HepG2 (cell line): ENCODE data around the gene SLC39A1. TPM values are rescaled to one million over a fixed set of nuclear protein-coding genes. Genes with fewer than 3 reads are reported as not detected.

Source experiments
- ATAC-seq: fragments of 200-7000 bp; cut with Tn5 transposase; 3 replicates; pipeline ENCODE4 v1.9.1; 2020; ENCODE audit warnings: mild to moderate bottlenecking, moderate library complexity
- BruUV-seq: library from RNA; stranded (reverse); fragments of 400-500 nt; replicated peaks from 2 replicates; lab custom pipeline; 2021; lab: Mats Ljungman, UMichigan
- CTCF ChIA-PET: fragments of 300-600 bp; formaldehyde crosslinking; extraction: SDS; loops from one replicate; lab custom pipeline; 2021; ENCODE audit warnings: low total read pairs, inconsistent platforms, low intra/inter-chr PET ratio; lab: Yijun Ruan, JAX
- POLR2A ChIA-PET: fragments of 350-600 bp; sonication (Branson Sonifier 250); formaldehyde crosslinking; loops from one replicate; lab custom pipeline; 2020; ENCODE audit warnings: antibody characterized with exemption, inconsistent platforms; lab: Yijun Ruan, JAX
- DNase-seq: peaks from one replicate; pipeline ENCODE4 v3.0.0-alpha.2; 2015; ENCODE audit warnings: low spot score
- FAIRE-seq: peaks from 3 replicates; lab custom pipeline; 2011; peaks lifted over from hg19 to GRCh38; lab: Jason Lieb, UNC
- H2AFZ ChIP-seq: one replicate; pipeline ENCODE4 v1.6.1; 2011; ENCODE audit warnings: low read length, inconsistent platforms
- H3K27ac ChIP-seq: fragments of 300-600 bp; 3 replicates; pipeline ENCODE4 v1.8.0; 2011; ENCODE audit warnings: mixed run types, mild to moderate bottlenecking, mixed read lengths, low read length, inconsistent platforms; ENCODE audit not compliant: insufficient read depth; ENCODE audit errors: extremely low read length
- H3K27me3 ChIP-seq, 2 experiments: fragments of 200-600 bp in 1 of 2; 2 replicates in 1 of 2; 3 replicates in 1 of 2; pipeline versions ENCODE4 v1.6.0 to v1.8.0; 2011; ENCODE audit warnings: low read length in 2 of 2, mild to moderate bottlenecking in 2 of 2, moderate library complexity in 2 of 2, inconsistent platforms in 1 of 2; ENCODE audit not compliant: insufficient read depth in 2 of 2, control insufficient read depth in 1 of 2
- H3K36me3 ChIP-seq, 2 experiments: fragments of 200-600 bp in 1 of 2; replicated peaks in 1 of 2; 2 replicates in 1 of 2; 3 replicates in 1 of 2; pipeline versions ENCODE4 v1.5.1 to v1.8.0; 2011; ENCODE audit warnings: low read length in 2 of 2, inconsistent platforms in 1 of 2; ENCODE audit not compliant: insufficient read depth in 2 of 2, control insufficient read depth in 1 of 2
- H3K4me1 ChIP-seq: 2 replicates; pipeline ENCODE4 v1.5.1; 2012; ENCODE audit warnings: low read length, inconsistent platforms; ENCODE audit not compliant: insufficient read depth
- H3K4me2 ChIP-seq: 2 replicates; pipeline ENCODE4 v1.6.0; 2011; ENCODE audit warnings: low read depth, low read length, inconsistent platforms
- H3K4me3 ChIP-seq, 3 experiments: fragments of 200-600 bp in 1 of 3; sonication (generic), shearing (Covaris generic) in 1 of 3; replicated peaks in 1 of 3; 2 replicates each; pipeline ENCODE4 v1.5.1; 2011 to 2016; ENCODE audit warnings: low read length in 3 of 3, inconsistent platforms in 2 of 3, low read depth in 2 of 3, mild to moderate bottlenecking in 2 of 3, control low read depth in 1 of 3, mixed read lengths in 1 of 3; ENCODE audit not compliant: insufficient read depth in 1 of 3
- H3K79me2 ChIP-seq: one replicate; pipeline ENCODE4 v1.6.1; 2011; ENCODE audit warnings: low read length, inconsistent platforms; ENCODE audit not compliant: insufficient read depth
- H3K9ac ChIP-seq: 2 replicates; pipeline ENCODE4 v1.6.0; 2011; ENCODE audit warnings: mild to moderate bottlenecking, low read depth, low read length, inconsistent platforms; ENCODE audit not compliant: insufficient read depth
- H3K9me3 ChIP-seq: 2 replicates; pipeline ENCODE4 v1.5.1; 2012; ENCODE audit warnings: mild to moderate bottlenecking, low read length
- H4K20me1 ChIP-seq: 2 replicates; pipeline ENCODE4 v1.6.0; 2011; ENCODE audit warnings: inconsistent platforms, mild to moderate bottlenecking, low read length, moderate library complexity; ENCODE audit not compliant: insufficient read depth
- BCL3 ChIP-seq: sonication (generic); formaldehyde crosslinking; IDR thresholded peaks from 2 replicates; pipeline ENCODE4 v1.5.1; 2020; ENCODE audit warnings: mild to moderate bottlenecking, missing genetic modification reagents, moderate library complexity
- CENPX ChIP-seq: sonication (generic); formaldehyde crosslinking; IDR thresholded peaks from 2 replicates; pipeline ENCODE4 v1.9.0; 2021; ENCODE audit warnings: mild to moderate bottlenecking, missing genetic modification reagents, moderate library complexity
- CREM ChIP-seq, 2 experiments: sonication (generic) in 1 of 2; formaldehyde crosslinking in 1 of 2; IDR thresholded peaks; 2 replicates each; pipeline versions ENCODE4 v1.4.0 to v1.6.1; 2016 to 2020; ENCODE audit warnings: antibody characterized with exemption in 1 of 2, mild to moderate bottlenecking in 1 of 2, missing genetic modification reagents in 1 of 2
- ETV6 ChIP-seq: sonication (generic); formaldehyde crosslinking; conservative IDR thresholded peaks from 2 replicates; pipeline ENCODE4 v1.4.0; 2020; ENCODE audit warnings: missing genetic modification reagents
- GATA4 ChIP-seq: sonication (generic); IDR thresholded peaks from 2 replicates; pipeline ENCODE4 v1.6.1; 2016; ENCODE audit warnings: antibody characterized with exemption, low read depth, borderline replicate concordance
- KLF16 ChIP-seq, 2 experiments: sonication (generic) in 1 of 2; formaldehyde crosslinking in 1 of 2; IDR thresholded peaks; 2 replicates each; pipeline versions ENCODE4 v1.6.1 to v1.8.0; 2016 to 2023; ENCODE audit warnings: missing genetic modification reagents in 2 of 2, missing compliant biosample characterization in 1 of 2
- MAFG ChIP-seq: sonication (generic); formaldehyde crosslinking; IDR thresholded peaks from 2 replicates; pipeline ENCODE4 v1.5.1; 2020; ENCODE audit warnings: mild to moderate bottlenecking, missing genetic modification reagents
- PCBP2 ChIP-seq: fragments of 200-400 bp; formaldehyde crosslinking; optimal IDR thresholded peaks from 2 replicates; pipeline ENCODE3; 2018; ENCODE audit warnings: low read length, low read depth; ENCODE audit not compliant: poor library complexity, severe bottlenecking
- POLR2AphosphoS5 ChIP-seq: IDR thresholded peaks from 2 replicates; pipeline ENCODE4 v1.6.1; 2012; ENCODE audit warnings: low read depth, low read length
- SMARCE1 ChIP-seq: fragments of 450-650 bp; IDR thresholded peaks from 2 replicates; pipeline ENCODE4 v1.6.1; 2017; ENCODE audit warnings: borderline replicate concordance
- TBX3 ChIP-seq: fragments of 450-650 bp; IDR thresholded peaks from 2 replicates; pipeline ENCODE4 v1.6.1; 2017; ENCODE audit warnings: antibody characterized with exemption, mild to moderate bottlenecking, inconsistent platforms, borderline replicate concordance
- THAP11 ChIP-seq: IDR thresholded peaks from 2 replicates; pipeline ENCODE4 v1.6.1; 2016; ENCODE audit warnings: missing biosample characterization, missing genetic modification reagents
- ZNF24 ChIP-seq: fragments of 450-650 bp; IDR thresholded peaks from 2 replicates; pipeline ENCODE4 v1.6.1; 2017; ENCODE audit warnings: antibody characterized with exemption, mild to moderate bottlenecking
- ZNF34 ChIP-seq: sonication (generic); formaldehyde crosslinking; IDR thresholded peaks from 2 replicates; pipeline ENCODE4 v1.4.0; 2020; ENCODE audit warnings: mild to moderate bottlenecking, missing genetic modification reagents, borderline replicate concordance
- ZNF549 ChIP-seq: sonication (generic); formaldehyde crosslinking; IDR thresholded peaks from 2 replicates; pipeline ENCODE4 v1.5.0; 2020; ENCODE audit warnings: missing genetic modification reagents
- ZNF704 ChIP-seq: sonication (generic); formaldehyde crosslinking; IDR thresholded peaks from 2 replicates; pipeline ENCODE4 v1.8.1; 2023; ENCODE audit warnings: mild to moderate bottlenecking, inconsistent platforms, moderate library complexity, missing genetic modification reagents, borderline replicate concordance
- ZNF772 ChIP-seq: sonication (generic); formaldehyde crosslinking; IDR thresholded peaks from 2 replicates; pipeline ENCODE4 v1.5.0; 2020; ENCODE audit warnings: mild to moderate bottlenecking, missing genetic modification reagents
- WGBS: methylation state at CpG from one replicate; pipeline ENCODE4 v1.1.6; 2017; ENCODE audit warnings: low lambda C conversion rate; 5-methylcytosine and 5-hydroxymethylcytosine counted together
- in situ Hi-C: cut with HindIII; loops from 2 replicates; pipeline ENCODE4 v1.10.0; 2017; ENCODE audit warnings: low pct_unique_long_range_greater_than_20kb; ENCODE audit not compliant: extremely low pct_ligation_motif_present
- intact Hi-C: fragments of 100-400 bp; cut with micrococcal nuclease; formaldehyde crosslinking; loops from one replicate; pipeline ENCODE4 v1.10.0; 2022; ENCODE audit not compliant: unreplicated experiment
- polyA plus RNA-seq, 8 experiments: library from polyadenylated mRNA; depleted of rRNA in 3 of 8; stranded (reverse) in 7 of 8; unstranded in 1 of 8; fragments of >200 nt; fragmentation: Illumina TruSeq in 4 of 8; extraction: Trizol in 4 of 8; gene quantifications; 2 replicates each; pipeline versions ENCODE4 v1.2.1 to v1.2.3, GENCODE V29; 2011 to 2016; ENCODE audit warnings: low read depth in 4 of 8, missing spikeins in 1 of 8, mixed read lengths in 1 of 8; ENCODE audit not compliant: insufficient read depth in 1 of 8
- total RNA-seq, 5 experiments: library from RNA; depleted of rRNA; stranded (reverse); fragments of >200 nt; fragmentation: Illumina TruSeq; extraction: Trizol; gene quantifications; 2 replicates each; pipeline ENCODE4 v1.2.3, GENCODE V29; 2016; ENCODE audit warnings: low read depth in 1 of 5

Gene SLC39A1
- total and polyA plus RNA-seq, 2 of the 13 experiments (the other 11 are each of a cell fraction or from before 2014, with no cell fraction given), result 71.2 to 78.4 TPM

GRCh38 chr1:153995640-153996039 lies 32.3 kb upstream of the SLC39A1 start (continued):
- TF ChIP-seq BCL3 (CRISPR knock-in tag), result no peak
- TF ChIP-seq, all 625 proteins: peak for 0

DNA sequence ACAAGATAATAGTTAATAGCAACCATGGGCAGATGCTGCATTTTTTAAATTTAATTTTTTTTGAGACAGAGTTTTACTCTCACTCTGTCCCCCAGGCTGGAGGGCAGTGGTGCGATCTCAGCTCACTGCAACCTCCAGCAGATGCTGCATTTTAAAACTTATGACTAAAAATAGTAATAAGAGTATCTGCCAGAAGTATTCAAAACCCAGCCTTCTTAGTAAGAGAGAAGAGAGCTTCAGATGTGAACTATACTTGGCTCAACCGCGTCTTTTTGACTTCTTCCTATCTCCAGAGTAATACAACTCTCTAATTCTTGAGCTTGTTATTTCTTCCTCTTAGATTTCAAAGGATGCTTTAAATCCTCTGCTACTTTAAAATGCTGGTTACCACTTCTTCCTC lies 31.9 kb upstream of the SLC39A1 start:
- DNase-seq (no peak), ATAC-seq (no peak), FAIRE-seq (no peak)
- Histone ChIP-seq H3K4me1 (peaks cover 39% of the 10 kb centered on the region), H3K27me3 (no peaks in the 10 kb centered on the region; a peak in 1 of 5 replicates), H3K79me2 (peaks cover 16% of the 10 kb centered on the region), H3K36me3 (peaks cover 2 to 16% of the 10 kb centered on the region in 2 experiments; a peak in 4 of 5 replicates), H2AFZ (no peak overlapping the region), H3K4me3 (no peak overlapping the region), H3K27ac (no peak overlapping the region), H3K9me3 (no peaks in the 10 kb centered on the region), H4K20me1 (peaks cover 12% of the 10 kb centered on the region), H3K9ac (no peak overlapping the region), H3K4me2 (no peak overlapping the region)
- CTCF ChIA-PET, result no interaction called here
- WGBS, result 98% methylated on average over 3 of the region's 3 CpGs
- in situ Hi-C loops, result no loop called here
- BruUV-seq, result no TSS peak
- intact Hi-C loops, result no loop called here
- TF ChIP-seq THAP11 (CRISPR knock-in tag), result no peak
- TF ChIP-seq ZNF34, result no peak
- no peak for TF ChIP-seq CENPX (CRISPR knock-in tag)
- no peak for TF ChIP-seq POLR2AphosphoS5
- no peak for TF ChIP-seq TBX3
- no peak for TF ChIP-seq KLF16 (CRISPR knock-in tag; IDR thresholded peaks at IDR 0.05)
- TF ChIP-seq ZNF704 (CRISPR knock-in tag), result no peak
- no peak for TF ChIP-seq ZNF549 (CRISPR knock-in tag)
- no peak for TF ChIP-seq CREM (IDR thresholded peaks at IDR 0.05)
- TF ChIP-seq CREM (CRISPR knock-in tag; IDR thresholded peaks at IDR 0.05), result no peak
- TF ChIP-seq ZNF772, result no peak
- TF ChIP-seq ETV6 (CRISPR knock-in tag), result no peak
- no peak for TF ChIP-seq GATA4
- no peak for TF ChIP-seq PCBP2
- no peak for TF ChIP-seq MAFG
- no peak for TF ChIP-seq ZNF24
- no peak for TF ChIP-seq SMARCE1
- POLR2A ChIA-PET, result interaction anchor here (1.1 kb wide), 1 partner anchor 28 kb away, joined by 4 read pairs; the partner anchor contains the start of gene CREB3L4
